ENCODE results near the gene SVBP.
A peak's percentile ranks its signal among the peaks of the same experiment; 100 is the strongest.

Gene SVBP

GRCh38 chr1:42797979-42798378 is 19.2 kb downstream of the SVBP start:
- no peak for DNase-seq

GRCh38 chr1:42797414-42797813 is 19.8 kb downstream of the SVBP start:
- DNase-seq: no peak

GRCh38 chr1:42793824-42794223 is 23.4 kb downstream of the SVBP start:
- no peak for DNase-seq

- DNase-seq: no peak
These were observed 29.2 kb downstream of the SVBP start for GRCh38 chr1:42788021-42788420.

GRCh38 chr1:42786097-42786496 is 31.1 kb downstream of the SVBP start:
- no peak for DNase-seq

- peak; percentile 38 for DNase-seq
These were observed 32.1 kb downstream of the SVBP start, which contains the start of gene TMEM269 for GRCh38 chr1:42784946-42785693. Gene TMEM269 (plus strand): TSS chr1:42784991. CDS start chr1:42789894, 4,903 bp downstream.

- DNase-seq: no peak
These were observed 32.7 kb downstream of the SVBP start for GRCh38 chr1:42784547-42784945.

GRCh38 chr1:42783092-42783491 is 34.1 kb downstream of the SVBP start:
- no peak for DNase-seq

- DNase-seq: no peak
These were observed 37.0 kb downstream of the SVBP start for GRCh38 chr1:42780176-42780575.

- DNase-seq: no peak
These were observed 37.5 kb downstream of the SVBP start for GRCh38 chr1:42779725-42780124.

GRCh38 chr1:42777852-42778251 is 39.3 kb downstream of the SVBP start:
- DNase-seq: peak; percentile 25

GRCh38 chr1:42776502-42776901 is 40.7 kb downstream of the SVBP start:
- DNase-seq: no peak

GRCh38 chr1:42774928-42775526 is 42.2 kb downstream of the SVBP start:
- no peak for DNase-seq

- no peak for DNase-seq
These were observed 43.8 kb downstream of the SVBP start for GRCh38 chr1:42773420-42773819.

- DNase-seq: no peak
These were observed 47.4 kb downstream of the SVBP start for GRCh38 chr1:42769811-42770210.

GRCh38 chr1:42768172-42768571 is 49.0 kb downstream of the SVBP start:
- DNase-seq: no peak

- no peak for DNase-seq
These were observed 49.6 kb downstream of the SVBP start for GRCh38 chr1:42767510-42768000.

GRCh38 chr1:42766741-42767509 is 50.3 kb downstream of the SVBP start, which contains the start of the genes C1orf50 and P3H1:
Gene C1orf50 (plus strand): TSS chr1:42767249. CDS start chr1:42767312, 63 bp downstream.
Gene P3H1 (minus strand): TSS chr1:42767028. CDS start chr1:42766971, 57 bp downstream.
- peak; percentile 100 for DNase-seq

GRCh38 chr1:42765832-42766740 is 51.1 kb downstream of the SVBP start:
- DNase-seq: peak; percentile 19

- no peak for DNase-seq
These were observed 51.9 kb downstream of the SVBP start for GRCh38 chr1:42765269-42765668.

- no peak for DNase-seq
These were observed 54.9 kb downstream of the SVBP start for GRCh38 chr1:42762269-42762668.

GRCh38 chr1:42761567-42761966 is 55.6 kb downstream of the SVBP start:
- no peak for DNase-seq
